Neural progenitor cell (in vitro differentiated cells): ENCODE data around the gene COL15A1. TPM values are rescaled to one million over a fixed set of nuclear protein-coding genes. Genes with fewer than 3 reads are reported as not detected.

Experiments used
- DNase-seq: peaks from one replicate; pipeline ENCODE4 v3.0.0-alpha.2; 2016; ENCODE audit warnings: low spot score
- H2AFZ ChIP-seq: fragments of 200-600 bp; sonication (generic); replicated peaks from 2 replicates; pipeline ENCODE4 v1.6.1; 2016; ENCODE audit warnings: antibody characterized with exemption
- H3F3A ChIP-seq: fragments of 200-600 bp; sonication (generic); 2 replicates; pipeline ENCODE4 v1.6.1; 2016; ENCODE audit warnings: antibody characterized with exemption, low read depth
- H3K27ac ChIP-seq: fragments of 200-600 bp; sonication (generic); 2 replicates; pipeline ENCODE4 v1.5.1; 2016; ENCODE audit warnings: mild to moderate bottlenecking
- H3K27me3 ChIP-seq: fragments of 200-600 bp; sonication (generic); 2 replicates; pipeline ENCODE4 v1.6.1; 2016; ENCODE audit warnings: mild to moderate bottlenecking, moderate library complexity
- H3K36me3 ChIP-seq: fragments of 200-600 bp; sonication (generic); 2 replicates; pipeline ENCODE4 v1.5.1; 2016
- H3K4me1 ChIP-seq: fragments of 200-600 bp; sonication (generic); 2 replicates; pipeline ENCODE4 v1.6.1; 2016; ENCODE audit warnings: mixed run types
- H3K4me2 ChIP-seq: fragments of 200-600 bp; sonication (generic); 2 replicates; pipeline ENCODE4 v1.6.1; 2016
- H3K4me3 ChIP-seq: fragments of 200-600 bp; sonication (generic); 2 replicates; pipeline ENCODE4 v1.5.1; 2016
- H3K79me2 ChIP-seq: fragments of 200-600 bp; sonication (generic); 2 replicates; pipeline ENCODE4 v1.6.1; 2016; ENCODE audit warnings: low read depth
- H3K9ac ChIP-seq: fragments of 200-600 bp; sonication (generic); 2 replicates; pipeline ENCODE4 v1.6.1; 2016
- H3K9me3 ChIP-seq: fragments of 200-600 bp; sonication (generic); 2 replicates; pipeline ENCODE4 v1.5.1; 2016; ENCODE audit warnings: low read depth
- H4K20me1 ChIP-seq: fragments of 200-600 bp; sonication (generic); 2 replicates; pipeline ENCODE4 v1.6.1; 2016; ENCODE audit warnings: low read depth
- H3K27ac Mint-ChIP-seq: 3 replicates; pipeline ENCODE4 v1.8.0; 2021; ENCODE audit warnings: mixed read lengths
- H3K27me3 Mint-ChIP-seq: 2 replicates; pipeline ENCODE4 v1.8.0; 2022; ENCODE audit warnings: low read depth, mild to moderate bottlenecking, inconsistent platforms, moderate library complexity, mixed read lengths; ENCODE audit not compliant: insufficient read depth
- H3K36me3 Mint-ChIP-seq: 3 replicates; pipeline ENCODE4 v1.8.0; 2021; ENCODE audit warnings: mixed read lengths
- H3K4me1 Mint-ChIP-seq: 3 replicates; pipeline ENCODE4 v1.8.0; 2021; ENCODE audit warnings: mixed read lengths
- H3K4me3 Mint-ChIP-seq: 3 replicates; pipeline ENCODE4 v1.8.0; 2021; ENCODE audit warnings: mild to moderate bottlenecking, moderate library complexity, mixed read lengths
- H3K9me3 Mint-ChIP-seq: 3 replicates; pipeline ENCODE4 v1.8.0; 2020; ENCODE audit warnings: mixed read lengths
- CTCF ChIP-seq: fragments of 200-600 bp; sonication (generic); IDR thresholded peaks from 2 replicates; pipeline ENCODE4 v1.5.1; 2017; ENCODE audit warnings: antibody characterized with exemption, mild to moderate bottlenecking
- EZH2 ChIP-seq: fragments of 200-600 bp; sonication (generic); IDR thresholded peaks from 2 replicates; pipeline ENCODE4 v1.6.1; 2017; ENCODE audit warnings: antibody characterized with exemption, mild to moderate bottlenecking, moderate library complexity
- EZH2phosphoT487 ChIP-seq: fragments of 200-600 bp; sonication (generic); IDR thresholded peaks from 2 replicates; pipeline ENCODE4 v1.6.1; 2017; ENCODE audit warnings: antibody characterized with exemption
- total RNA-seq: library from RNA; depleted of rRNA; stranded (reverse); fragments of >200 nt; gene quantifications from 2 replicates; pipeline ENCODE4 v1.2.3, GENCODE V29; 2015; ENCODE audit warnings: low replicate concordance

The COL15A1 gene
- total RNA-seq, 1 donor from 2014 or later = 3.2 TPM

GRCh38 chr9:99041618-99042017, 97.9 kb downstream of the COL15A1 start:
- Mint-ChIP-seq H3K9me3 (peaks cover 29% of the 10 kb centered on the region), H3K36me3 (peaks cover 4% of the 10 kb centered on the region), H3K27ac (peak overlapping the region; percentile 53), H3K27me3 (peaks cover 10% of the 10 kb centered on the region), H3K4me1 (peaks cover 44% of the 10 kb centered on the region), H3K4me3 (no peak overlapping the region)
- TF ChIP-seq EZH2 = no peak
- Histone ChIP-seq H3K9me3 (no peaks in the 10 kb centered on the region), H3K4me3 (no peak overlapping the region), H3K27ac (no peak overlapping the region), H3K36me3 (no peaks in the 10 kb centered on the region), H2AFZ (no peak overlapping the region), H3K27me3 (no peaks in the 10 kb centered on the region), H3K9ac (no peak overlapping the region), H3K4me2 (no peak overlapping the region), H3F3A (peaks cover 9% of the 10 kb centered on the region), H3K4me1 (peaks cover 34% of the 10 kb centered on the region), H4K20me1 (no peaks in the 10 kb centered on the region), H3K79me2 (no peaks in the 10 kb centered on the region)
- DNase-seq = no peak

- Histone ChIP-seq H4K20me1 (no peaks in the 10 kb centered on the region), H3K79me2 (no peaks in the 10 kb centered on the region), H3K4me1 (peaks cover 33% of the 10 kb centered on the region), H3K9me3 (no peaks in the 10 kb centered on the region), H3K27me3 (no peaks in the 10 kb centered on the region), H3K36me3 (no peaks in the 10 kb centered on the region), H3K4me3 (no peak overlapping the region), H3K9ac (no peak overlapping the region), H2AFZ (no peak overlapping the region), H3F3A (peaks cover 9% of the 10 kb centered on the region), H3K4me2 (no peak overlapping the region), H3K27ac (no peak overlapping the region)
- H3K4me3 Mint-ChIP-seq = no peak overlapping the region
- no peak for DNase-seq
- no peak for TF ChIP-seq EZH2
- TF ChIP-seq EZH2phosphoT487 = no peak
- no peak for TF ChIP-seq CTCF
- peaks cover 4% of the 10 kb centered on the region for H3K36me3 Mint-ChIP-seq
- H3K27me3 Mint-ChIP-seq = peaks cover 10% of the 10 kb centered on the region
- H3K4me1 Mint-ChIP-seq = peaks cover 42% of the 10 kb centered on the region
- no peak overlapping the region for H3K27ac Mint-ChIP-seq
- peaks cover 29% of the 10 kb centered on the region for H3K9me3 Mint-ChIP-seq
Measured at GRCh38 chr9:99042620-99043019, 98.9 kb downstream of the COL15A1 start.

GRCh38 chr9:99044827-99045226, 101.1 kb downstream of the COL15A1 start:
- H3K4me2 ChIP-seq = no peak overlapping the region
- Mint-ChIP-seq H3K27ac (no peak overlapping the region), H3K36me3 (peaks cover 4% of the 10 kb centered on the region), H3K4me1 (peaks cover 26% of the 10 kb centered on the region), H3K4me3 (no peak overlapping the region), H3K9me3 (peaks cover 29% of the 10 kb centered on the region), H3K27me3 (peaks cover 8% of the 10 kb centered on the region)
- H3K36me3 ChIP-seq = no peaks in the 10 kb centered on the region
- H3F3A ChIP-seq = peaks cover 4% of the 10 kb centered on the region
- no peak overlapping the region for H3K4me3 ChIP-seq
- no peaks in the 10 kb centered on the region for H3K9me3 ChIP-seq
- H3K27me3 ChIP-seq = no peaks in the 10 kb centered on the region
- no peaks in the 10 kb centered on the region for H3K79me2 ChIP-seq
- no peaks in the 10 kb centered on the region for H4K20me1 ChIP-seq
- no peak overlapping the region for H3K9ac ChIP-seq
- H3K27ac ChIP-seq = no peak overlapping the region
- H3K4me1 ChIP-seq = peaks cover 11% of the 10 kb centered on the region
- TF ChIP-seq EZH2phosphoT487 = no peak
- TF ChIP-seq EZH2 = no peak
- no peak for TF ChIP-seq CTCF
- H2AFZ ChIP-seq = no peak overlapping the region
- no peak for DNase-seq

- Histone ChIP-seq H3K4me3 (no peak overlapping the region), H3K9ac (no peak overlapping the region), H3K9me3 (no peaks in the 10 kb centered on the region), H2AFZ (no peak overlapping the region), H3K4me1 (no peaks in the 10 kb centered on the region), H3K4me2 (no peak overlapping the region), H3K79me2 (no peaks in the 10 kb centered on the region), H3K36me3 (no peaks in the 10 kb centered on the region), H3F3A (no peaks in the 10 kb centered on the region), H3K27me3 (no peaks in the 10 kb centered on the region), H3K27ac (no peak overlapping the region), H4K20me1 (no peaks in the 10 kb centered on the region)
- Mint-ChIP-seq H3K4me3 (no peak overlapping the region), H3K27me3 (peaks cover 7% of the 10 kb centered on the region), H3K4me1 (peaks cover 21% of the 10 kb centered on the region), H3K27ac (no peak overlapping the region), H3K9me3 (peaks cover 29% of the 10 kb centered on the region), H3K36me3 (peaks cover 4% of the 10 kb centered on the region)
- TF ChIP-seq CTCF (no peak), EZH2 (no peak), EZH2phosphoT487 (no peak)
- DNase-seq = no peak
Measured at GRCh38 chr9:99046068-99046467, 102.4 kb downstream of the COL15A1 start.
